Placental pericyte (primary cell): ENCODE data around the gene PERP. TPM values are rescaled to one million over a fixed set of nuclear protein-coding genes. Genes with fewer than 3 reads are reported as not detected.

Experiments
- total RNA-seq: library from RNA; depleted of rRNA; stranded (reverse); fragments of >200 nt; gene quantifications from 2 replicates; pipeline ENCODE4 v1.2.3, GENCODE V29; 2012

PERP gene
- 10.7 and 18.6 TPM in 2 replicates for total RNA-seq

GRCh38 chr6:138107078-138107751 lies at the start of gene PERP:
Gene PERP (minus strand): TSS chr6:138107419. CDS start chr6:138107340, 79 bp downstream.

Other genes with a start within 250 kb of the PERP start
- gene TNFAIP3, start 240.2 kb downstream of the PERP start, total RNA-seq = 10.3 and 19.0 TPM in 2 replicates
- gene ARFGEF3, start 54.5 kb upstream of the PERP start, total RNA-seq = under 0.01 and 0.22 TPM in 2 replicates
- gene PBOV1, start 111.1 kb upstream of the PERP start, total RNA-seq = not detected in 2 replicates